Right kidney (tissue), 1 donor: ENCODE measurements around the gene FFAR1.

Source experiments
- DNase-seq: peaks from one replicate; pipeline ENCODE4 v3.0.0-alpha.2; 2016

Gene FFAR1

GRCh38 chr19:35314858-35315470 is 32.7 kb upstream of the FFAR1 start:
- DNase-seq = no peak

GRCh38 chr19:35315883-35316282 is 31.8 kb upstream of the FFAR1 start:
- DNase-seq = no peak

GRCh38 chr19:35316560-35316959 is 31.1 kb upstream of the FFAR1 start:
- DNase-seq = no peak

GRCh38 chr19:35317464-35318043 is 30.1 kb upstream of the FFAR1 start:
- DNase-seq = no peak

GRCh38 chr19:35318679-35319448 is 28.8 kb upstream of the FFAR1 start:
- DNase-seq = no peak

GRCh38 chr19:35320065-35320713 is 27.5 kb upstream of the FFAR1 start:
- DNase-seq = no peak

- DNase-seq = no peak
Observed at GRCh38 chr19:35321291-35321690, 26.4 kb upstream of the FFAR1 start.

GRCh38 chr19:35322014-35322413 is 25.7 kb upstream of the FFAR1 start:
- no peak for DNase-seq

GRCh38 chr19:35327642-35328041 is 20.1 kb upstream of the FFAR1 start:
- no peak for DNase-seq

- DNase-seq = no peak
Observed at GRCh38 chr19:35328851-35329285, 18.8 kb upstream of the FFAR1 start, which contains the start of gene CD22. Gene CD22, plus strand, starts transcription at chr19:35329187. Its CDS starts 2,854 bp downstream, at chr19:35332041.

GRCh38 chr19:35329323-35329722 is 18.4 kb upstream of the FFAR1 start:
- no peak for DNase-seq

GRCh38 chr19:35330475-35330874 is 17.2 kb upstream of the FFAR1 start:
- no peak for DNase-seq

GRCh38 chr19:35331551-35332214 is 16.0 kb upstream of the FFAR1 start:
- DNase-seq = no peak

GRCh38 chr19:35332817-35333216 is 14.9 kb upstream of the FFAR1 start:
- no peak for DNase-seq

GRCh38 chr19:35334144-35334753 is 13.5 kb upstream of the FFAR1 start:
- DNase-seq = no peak

- no peak for DNase-seq
Observed at GRCh38 chr19:35336166-35336955, 11.3 kb upstream of the FFAR1 start.

GRCh38 chr19:35337097-35337983 is 10.4 kb upstream of the FFAR1 start:
- no peak for DNase-seq

GRCh38 chr19:35337984-35338296 is 9.8 kb upstream of the FFAR1 start:
- no peak for DNase-seq

GRCh38 chr19:35340431-35340830 is 7.3 kb upstream of the FFAR1 start:
- no peak for DNase-seq

GRCh38 chr19:35341006-35341405 is 6.7 kb upstream of the FFAR1 start:
- DNase-seq = no peak
